ENCODE data around the gene AHRR. TPM values are rescaled to one million over a fixed set of nuclear protein-coding genes. Genes with fewer than 3 reads are reported as not detected.

AHRR gene
- total RNA-seq, 1 experiment from 2014 or later: 1.9 TPM

GRCh38 chr5:456351-457194 lies 135.1 kb downstream of the AHRR start:
- CTCF ChIA-PET: no interaction called here
- ATAC-seq (no peak), DNase-seq (no peak)
- no peak overlapping the region for H3K9ac ChIP-seq (ENCODE audit: low read length)
- H3K27me3 ChIP-seq (ENCODE audit: low read length): no peaks in the 10 kb centered on the region
- H3K79me2 ChIP-seq (ENCODE audit: low read length): peaks cover 75% of the 10 kb centered on the region
- peaks cover 21% of the 10 kb centered on the region for H3K4me1 ChIP-seq (ENCODE audit: insufficient read depth, low read length)
- H3K27ac ChIP-seq (ENCODE audit: low read length): no peak overlapping the region
- no peaks in the 10 kb centered on the region for H3K9me2 ChIP-seq (replicated peaks; ENCODE audit: low read length)
- H3K9me3 ChIP-seq (ENCODE audit: low read length): peaks cover 8% of the 10 kb centered on the region
- BruUV-seq (replicated peaks): no TSS peak
- intact Hi-C loops (cut with micrococcal nuclease): no loop called here
- no peaks in the 10 kb centered on the region for H3F3A ChIP-seq (ENCODE audit: low read length, unreplicated experiment)
- H2AFZ ChIP-seq (ENCODE audit: low read length): no peak overlapping the region
- no peaks in the 10 kb centered on the region for H4K20me1 ChIP-seq (ENCODE audit: low read length)
- POLR2A ChIA-PET (ENCODE audit: unreplicated experiment): no interaction called here
- no peak overlapping the region for H3K4me3 ChIP-seq (ENCODE audit: low read length)
- H3K4me2 ChIP-seq (ENCODE audit: low read length): no peak overlapping the region
- peaks cover 63% of the 10 kb centered on the region for H3K36me3 ChIP-seq (ENCODE audit: low read depth, low read length)
- no peak for TF ChIP-seq EZH2 (IDR thresholded peaks at IDR 0.05; ENCODE audit: low read length, unreplicated experiment)
- no peak for TF ChIP-seq EZH2phosphoT487 (IDR thresholded peaks at IDR 0.05; ENCODE audit: borderline replicate concordance, low read length)
- TF ChIP-seq CTCF (conservative IDR thresholded peaks at IDR 0.05; ENCODE audit: low read depth, low read length): no peak

GRCh38 chr5:457195-457961 lies 135.9 kb downstream of the AHRR start:
- POLR2A ChIA-PET (ENCODE audit: unreplicated experiment): no interaction called here
- H3K36me3 ChIP-seq (ENCODE audit: low read depth, low read length): peaks cover 62% of the 10 kb centered on the region
- H3K27ac ChIP-seq (ENCODE audit: low read length): peak overlapping the region; percentile 90
- ATAC-seq (no peak), DNase-seq (no peak)
- CTCF ChIA-PET: no interaction called here
- TF ChIP-seq EZH2phosphoT487 (IDR thresholded peaks at IDR 0.05; ENCODE audit: borderline replicate concordance, low read length) (no peak), CTCF (conservative IDR thresholded peaks at IDR 0.05; ENCODE audit: low read depth, low read length) (no peak), EZH2 (IDR thresholded peaks at IDR 0.05; ENCODE audit: low read length, unreplicated experiment) (no peak)
- no peak overlapping the region; the same call in 1 of the 2 replicates for H3K9ac ChIP-seq (ENCODE audit: low read length)
- no peaks in the 10 kb centered on the region for H4K20me1 ChIP-seq (ENCODE audit: low read length)
- H3K79me2 ChIP-seq (ENCODE audit: low read length): peaks cover 71% of the 10 kb centered on the region
- H2AFZ ChIP-seq (ENCODE audit: low read length): no peak overlapping the region
- intact Hi-C loops (cut with micrococcal nuclease): no loop called here
- peaks cover 21% of the 10 kb centered on the region for H3K4me1 ChIP-seq (ENCODE audit: insufficient read depth, low read length)
- H3K9me2 ChIP-seq (replicated peaks; ENCODE audit: low read length): no peaks in the 10 kb centered on the region
- no peak overlapping the region for H3K4me2 ChIP-seq (ENCODE audit: low read length)
- H3K4me3 ChIP-seq (ENCODE audit: low read length): no peak overlapping the region
- no peaks in the 10 kb centered on the region for H3K27me3 ChIP-seq (ENCODE audit: low read length)
- H3F3A ChIP-seq (ENCODE audit: low read length, unreplicated experiment): no peaks in the 10 kb centered on the region
- no TSS peak for BruUV-seq (replicated peaks)
- H3K9me3 ChIP-seq (ENCODE audit: low read length): peaks cover under 1% of the 10 kb centered on the region; the same call in 1 of the 2 replicates
